Breast epithelium (tissue), 4 donors: ENCODE data around the gene ROR1. TPM values are rescaled to one million over a fixed set of nuclear protein-coding genes. Genes with fewer than 3 reads are reported as not detected.

ENCODE experiments used
- DNase-seq, 2 donors: peaks; one replicate each; pipeline ENCODE4 v3.0.0-alpha.2; 2019; ENCODE audit warnings: low spot score in 2 of 2
- H3K27ac ChIP-seq, 2 donors: fragments of 200-600 bp; sonication (generic) in 1 of 2; one replicate each; pipeline ENCODE4 v1.5.1; 2016 to 2019; ENCODE audit warnings: mild to moderate bottlenecking in 1 of 2
- H3K27me3 ChIP-seq, 2 donors: fragments of 200-600 bp; sonication (generic) in 1 of 2; one replicate each; pipeline versions ENCODE4 v1.5.1 to v1.6.0; 2017 to 2019; ENCODE audit warnings: control low read depth in 1 of 2, mild to moderate bottlenecking in 1 of 2
- H3K36me3 ChIP-seq: fragments of 200-600 bp; one replicate; pipeline ENCODE4 v1.5.1; 2019
- H3K4me1 ChIP-seq, 2 donors: fragments of 200-600 bp; sonication (generic); one replicate each; pipeline ENCODE4 v1.5.1; 2016 to 2019; ENCODE audit warnings: control low read depth in 1 of 2
- H3K4me3 ChIP-seq, 3 donors: fragments of 200-600 bp; sonication (generic); 1 replicate in 2 of 3; 2 replicates in 1 of 3; pipeline ENCODE4 v1.5.1; 2016 to 2019; ENCODE audit warnings: mild to moderate bottlenecking in 3 of 3, moderate library complexity in 2 of 3
- H3K9me3 ChIP-seq, 2 donors: fragments of 200-600 bp; sonication (generic) in 1 of 2; one replicate each; pipeline ENCODE4 v1.5.1; 2016 to 2019; ENCODE audit warnings: control low read depth in 1 of 2
- CTCF ChIP-seq, 3 donors: fragments of 450-650 bp; IDR thresholded peaks; one replicate each; pipeline ENCODE4 v1.5.1; 2016 to 2017; ENCODE audit warnings: antibody characterized with exemption in 3 of 3, mild to moderate bottlenecking in 3 of 3, moderate library complexity in 3 of 3
- POLR2A ChIP-seq: fragments of 450-650 bp; IDR thresholded peaks from one replicate; pipeline ENCODE4 v1.6.1; 2016; ENCODE audit warnings: antibody characterized with exemption, mild to moderate bottlenecking, moderate library complexity
- POLR2AphosphoS5 ChIP-seq, 3 donors: sonication (generic); formaldehyde crosslinking; IDR thresholded peaks; one replicate each; pipeline ENCODE4 v1.6.1; 2017; ENCODE audit warnings: antibody characterized with exemption in 3 of 3
- intact Hi-C: fragments of 100-400 bp; cut with DNase I; formaldehyde crosslinking; loops from one replicate; pipeline ENCODE4 v1.15.1; 2023; ENCODE audit warnings: low total_unique reads
- total RNA-seq, 3 donors: library from RNA; depleted of rRNA; stranded (reverse); fragments of >200 nt; gene quantifications; one replicate each; pipeline ENCODE4 v1.1.0, GENCODE V29; 2016

Gene ROR1
- total RNA-seq, 3 donors from 2014 or later, result 5.9 to 11.6 (median 7.7) TPM

GRCh38 chr1:63884486-63884885 lies 110.7 kb downstream of the ROR1 start:
- Histone ChIP-seq H3K27me3 (no peaks in the 10 kb centered on the region), H3K9me3 (no peaks in the 10 kb centered on the region), H3K36me3 (no peaks in the 10 kb centered on the region), H3K4me3 (no peak overlapping the region), H3K4me1 (no peaks in the 10 kb centered on the region), H3K27ac (no peak overlapping the region)
- no peak for DNase-seq
- intact Hi-C loops, result no loop called here
- TF ChIP-seq POLR2A, result no peak
- TF ChIP-seq CTCF (IDR thresholded peaks at IDR 0.05), result no peak
- TF ChIP-seq POLR2AphosphoS5 (IDR thresholded peaks at IDR 0.05), result no peak

GRCh38 chr1:63885899-63886298 lies 112.1 kb downstream of the ROR1 start:
- intact Hi-C loops, result loop anchor here (5.0 kb wide), 1 partner anchor 1121 kb away; no protein-coding TSS in a partner anchor
- no peak overlapping the region for H3K27ac ChIP-seq
- no peak for TF ChIP-seq POLR2AphosphoS5 (IDR thresholded peaks at IDR 0.05)
- no peak for TF ChIP-seq POLR2A
- no peak for TF ChIP-seq CTCF (IDR thresholded peaks at IDR 0.05)
- H3K4me1 ChIP-seq, result no peaks in the 10 kb centered on the region
- H3K4me3 ChIP-seq, result no peak overlapping the region
- DNase-seq, result no peak
- H3K36me3 ChIP-seq, result no peaks in the 10 kb centered on the region
- H3K27me3 ChIP-seq, result no peaks in the 10 kb centered on the region
- H3K9me3 ChIP-seq, result no peaks in the 10 kb centered on the region

DNA sequence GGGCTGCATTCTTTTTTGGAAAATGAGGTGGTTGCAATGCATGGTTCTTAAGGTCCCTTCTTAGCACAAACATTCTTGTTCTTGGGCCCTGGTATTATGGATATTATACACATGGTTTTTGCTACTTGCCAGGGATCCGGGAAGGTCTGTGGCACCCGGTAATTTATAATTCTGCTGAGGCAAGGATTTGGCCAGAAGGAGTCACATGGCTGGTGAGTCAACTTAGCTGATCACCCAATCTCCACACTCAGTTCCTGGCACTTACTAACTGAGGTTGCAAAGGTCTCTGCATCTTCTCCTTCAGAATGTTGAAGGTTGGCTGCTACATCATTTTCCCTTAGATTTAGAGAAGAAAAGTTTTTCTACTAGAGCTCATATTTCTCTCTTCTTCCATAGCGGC lies 112.5 kb downstream of the ROR1 start:
- Histone ChIP-seq H3K27me3 (no peaks in the 10 kb centered on the region), H3K9me3 (no peaks in the 10 kb centered on the region), H3K27ac (no peak overlapping the region), H3K4me1 (no peaks in the 10 kb centered on the region), H3K36me3 (no peaks in the 10 kb centered on the region), H3K4me3 (no peak overlapping the region)
- DNase-seq, result no peak
- no peak for TF ChIP-seq POLR2AphosphoS5 (IDR thresholded peaks at IDR 0.05)
- TF ChIP-seq CTCF (IDR thresholded peaks at IDR 0.05), result no peak
- TF ChIP-seq POLR2A, result no peak
- intact Hi-C loops, result loop anchor here (5.0 kb wide), 1 partner anchor 1121 kb away; no protein-coding TSS in a partner anchor

GRCh38 chr1:63887809-63888208 lies 114.0 kb downstream of the ROR1 start:
- H3K4me1 ChIP-seq, result no peaks in the 10 kb centered on the region
- TF ChIP-seq CTCF (IDR thresholded peaks at IDR 0.05) (no peak), POLR2A (no peak), POLR2AphosphoS5 (IDR thresholded peaks at IDR 0.05) (no peak)
- no peak for DNase-seq
- intact Hi-C loops, result loop anchor here (5.0 kb wide), 1 partner anchor 1119 kb away; no protein-coding TSS in a partner anchor
- H3K9me3 ChIP-seq, result no peaks in the 10 kb centered on the region
- H3K27ac ChIP-seq, result no peak overlapping the region
- H3K36me3 ChIP-seq, result no peaks in the 10 kb centered on the region
- H3K27me3 ChIP-seq, result no peaks in the 10 kb centered on the region
- no peak overlapping the region for H3K4me3 ChIP-seq

DNA sequence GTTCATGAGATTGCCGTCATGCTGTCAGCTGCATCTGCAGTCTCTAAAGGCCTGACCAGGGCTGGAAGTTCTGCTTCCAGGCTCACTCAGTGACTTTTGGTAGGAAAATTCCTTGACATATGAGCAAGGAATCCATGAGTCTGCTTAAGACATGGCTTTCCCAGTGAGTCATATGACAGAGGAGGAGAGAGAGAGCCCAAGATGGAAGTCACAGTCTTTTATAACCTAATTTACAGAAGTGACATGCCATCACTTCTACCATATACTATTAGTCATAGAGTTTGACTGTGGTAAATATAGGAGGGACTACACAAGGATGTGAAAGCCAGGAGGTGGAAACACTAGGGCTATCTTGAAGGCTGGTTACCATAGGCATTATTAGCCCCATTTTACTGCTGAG lies 115.2 kb downstream of the ROR1 start:
- no peak overlapping the region for H3K27ac ChIP-seq

GRCh38 chr1:63890468-63890867 lies 116.7 kb downstream of the ROR1 start:
- intact Hi-C loops, result no loop called here
- no peak for DNase-seq
- no peak for TF ChIP-seq CTCF (IDR thresholded peaks at IDR 0.05)
- TF ChIP-seq POLR2A, result no peak
- no peak for TF ChIP-seq POLR2AphosphoS5 (IDR thresholded peaks at IDR 0.05)
- no peaks in the 10 kb centered on the region for H3K4me1 ChIP-seq
- H3K27me3 ChIP-seq, result no peaks in the 10 kb centered on the region
- H3K36me3 ChIP-seq, result no peaks in the 10 kb centered on the region
- no peak overlapping the region for H3K27ac ChIP-seq
- no peak overlapping the region for H3K4me3 ChIP-seq
- H3K9me3 ChIP-seq, result no peaks in the 10 kb centered on the region

More for the DNA sequence above, 115.2 kb downstream of the ROR1 start:
- no peak for TF ChIP-seq POLR2AphosphoS5 (IDR thresholded peaks at IDR 0.05)
- no peak for TF ChIP-seq POLR2A
- no peak for DNase-seq
- intact Hi-C loops, result loop anchor here (5.0 kb wide), 1 partner anchor 1118 kb away; no protein-coding TSS in a partner anchor
- H3K36me3 ChIP-seq, result no peaks in the 10 kb centered on the region
- no peak overlapping the region for H3K4me3 ChIP-seq
- no peaks in the 10 kb centered on the region for H3K27me3 ChIP-seq
- H3K9me3 ChIP-seq, result no peaks in the 10 kb centered on the region
- no peaks in the 10 kb centered on the region for H3K4me1 ChIP-seq
